SK-N-MC (cell line): Measurements from ENCODE around the gene GTF2B.

Experiments
- EZH2 ChIP-seq: fragments of 200-600 bp; sonication (generic); IDR thresholded peaks from one replicate; pipeline ENCODE4 v1.6.1; 2017; ENCODE audit warnings: antibody characterized with exemption
- POLR2AphosphoS5 ChIP-seq: IDR thresholded peaks from 2 replicates; pipeline ENCODE4 v1.6.1; 2012; ENCODE audit warnings: mild to moderate bottlenecking, low read depth, low read length, borderline replicate concordance

GRCh38 chr1:88885933-88886332 is 5.4 kb downstream of the GTF2B start:
- TF ChIP-seq POLR2AphosphoS5: no peak
- no peak for TF ChIP-seq EZH2
